ENCODE measurements around the gene LPCAT2.

Gene LPCAT2

DNA sequence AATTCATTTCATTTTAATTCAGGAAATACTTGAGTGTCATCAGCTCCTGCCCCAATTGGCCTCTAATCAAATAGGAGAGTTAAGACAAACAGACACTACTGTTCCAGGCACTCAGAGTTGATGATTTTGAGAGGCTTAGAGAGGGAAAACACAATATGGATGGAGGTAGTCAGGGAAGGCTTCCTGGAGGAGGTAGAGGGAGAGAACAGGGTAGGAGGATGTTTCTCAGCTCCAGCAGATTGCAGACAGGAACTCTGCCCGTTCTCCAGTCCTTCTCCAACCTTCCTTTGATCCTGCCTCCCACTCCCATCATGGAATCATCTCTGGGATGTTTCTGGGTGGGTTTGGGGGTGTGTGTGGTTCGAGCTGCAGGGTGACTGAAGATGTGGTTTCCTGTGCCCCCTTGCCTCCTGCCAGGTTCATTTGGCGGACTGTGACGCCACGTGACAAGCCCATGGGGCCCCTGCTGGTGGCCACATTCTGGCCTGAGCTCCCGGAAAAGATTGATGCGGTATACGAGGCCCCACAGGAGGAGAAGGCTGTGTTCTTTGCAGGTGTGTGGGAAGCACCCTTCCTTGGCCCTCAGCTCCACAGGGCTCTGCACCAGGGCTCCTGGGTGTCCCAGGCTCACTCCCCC is 12.2 kb upstream of the LPCAT2 start:
- no peak for DNase-seq (ENCODE audit: low spot score)
- in situ Hi-C loops (cut with MboI; ENCODE audit: low pct_unique_long_range_greater_than_20kb, low sequenced_read_pairs, unreplicated experiment) = no loop called here
- TF ChIP-seq, protein P1, sequence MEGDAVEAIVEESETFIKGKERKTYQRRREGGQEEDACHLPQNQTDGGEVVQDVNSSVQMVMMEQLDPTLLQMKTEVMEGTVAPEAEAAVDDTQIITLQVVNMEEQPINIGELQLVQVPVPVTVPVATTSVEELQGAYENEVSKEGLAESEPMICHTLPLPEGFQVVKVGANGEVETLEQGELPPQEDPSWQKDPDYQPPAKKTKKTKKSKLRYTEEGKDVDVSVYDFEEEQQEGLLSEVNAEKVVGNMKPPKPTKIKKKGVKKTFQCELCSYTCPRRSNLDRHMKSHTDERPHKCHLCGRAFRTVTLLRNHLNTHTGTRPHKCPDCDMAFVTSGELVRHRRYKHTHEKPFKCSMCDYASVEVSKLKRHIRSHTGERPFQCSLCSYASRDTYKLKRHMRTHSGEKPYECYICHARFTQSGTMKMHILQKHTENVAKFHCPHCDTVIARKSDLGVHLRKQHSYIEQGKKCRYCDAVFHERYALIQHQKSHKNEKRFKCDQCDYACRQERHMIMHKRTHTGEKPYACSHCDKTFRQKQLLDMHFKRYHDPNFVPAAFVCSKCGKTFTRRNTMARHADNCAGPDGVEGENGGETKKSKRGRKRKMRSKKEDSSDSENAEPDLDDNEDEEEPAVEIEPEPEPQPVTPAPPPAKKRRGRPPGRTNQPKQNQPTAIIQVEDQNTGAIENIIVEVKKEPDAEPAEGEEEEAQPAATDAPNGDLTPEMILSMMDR (IDR thresholded peaks at IDR 0.05; ENCODE audit: extremely low read depth, insufficient read depth, missing control alignments) = no peak

DNA sequence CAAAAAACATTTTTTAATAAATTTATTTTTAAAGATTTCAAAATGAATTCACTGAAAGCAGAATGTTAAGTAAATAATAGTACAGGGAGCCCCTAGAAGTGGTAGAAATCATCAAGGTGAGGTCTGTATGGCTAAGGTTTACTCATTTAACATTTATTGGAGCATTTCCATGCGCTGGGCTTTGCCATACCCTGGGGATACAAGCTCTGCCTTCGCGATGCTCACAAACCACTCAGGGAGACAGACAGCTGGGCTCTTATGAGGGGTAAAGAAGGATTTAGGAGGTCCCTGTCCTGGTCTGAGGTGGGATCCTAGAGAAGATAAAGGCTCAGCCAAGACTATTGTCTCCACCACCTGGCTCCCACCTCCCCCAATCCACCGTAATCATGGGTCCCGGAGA is 11.3 kb upstream of the LPCAT2 start:
- in situ Hi-C loops (cut with MboI; ENCODE audit: low pct_unique_long_range_greater_than_20kb, low sequenced_read_pairs, unreplicated experiment) = no loop called here
- TF ChIP-seq, protein P1 (IDR thresholded peaks at IDR 0.05; ENCODE audit: extremely low read depth, insufficient read depth, missing control alignments) = no peak
- DNase-seq (ENCODE audit: low spot score) = no peak

DNA sequence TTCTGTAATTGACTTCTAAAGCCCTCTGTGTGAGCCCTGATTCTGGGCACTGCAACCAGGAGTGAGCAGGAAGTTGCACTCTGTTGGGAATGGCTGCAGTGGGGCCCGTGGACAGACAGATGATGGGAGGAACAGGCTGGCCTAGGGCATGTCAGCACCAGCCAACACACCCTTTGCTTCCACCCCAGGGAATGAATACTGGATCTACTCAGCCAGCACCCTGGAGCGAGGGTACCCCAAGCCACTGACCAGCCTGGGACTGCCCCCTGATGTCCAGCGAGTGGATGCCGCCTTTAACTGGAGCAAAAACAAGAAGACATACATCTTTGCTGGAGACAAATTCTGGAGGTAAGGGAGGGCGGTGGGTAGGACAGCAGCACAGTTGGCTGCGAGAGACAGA is 10.8 kb upstream of the LPCAT2 start:
- in situ Hi-C loops (cut with MboI; ENCODE audit: low pct_unique_long_range_greater_than_20kb, low sequenced_read_pairs, unreplicated experiment) = no loop called here
- no peak for DNase-seq (ENCODE audit: low spot score)
- TF ChIP-seq, protein P1 (IDR thresholded peaks at IDR 0.05; ENCODE audit: extremely low read depth, insufficient read depth, missing control alignments) = no peak

DNA sequence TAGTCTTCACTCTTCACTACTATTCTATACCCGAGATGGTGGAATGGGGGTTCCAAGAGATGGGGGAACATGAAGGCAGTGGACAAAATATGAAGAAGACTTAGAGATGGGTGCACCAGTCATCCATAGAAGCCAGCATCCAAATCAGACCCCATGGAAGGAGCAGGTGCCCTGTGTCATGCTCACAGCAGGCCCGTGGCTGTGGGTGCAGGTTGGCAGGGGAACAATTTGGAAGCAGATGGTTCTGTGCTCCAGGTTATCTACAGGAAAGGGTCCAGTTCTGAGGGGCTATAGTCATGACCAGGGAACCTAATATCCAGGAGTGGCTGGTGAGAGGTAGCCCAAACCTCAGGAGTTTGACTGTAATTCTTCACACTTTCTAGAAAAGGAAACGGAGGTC is 9.6 kb upstream of the LPCAT2 start:
- DNase-seq (ENCODE audit: low spot score) = no peak
- TF ChIP-seq, protein P1 (IDR thresholded peaks at IDR 0.05; ENCODE audit: extremely low read depth, insufficient read depth, missing control alignments) = no peak
- in situ Hi-C loops (cut with MboI; ENCODE audit: low pct_unique_long_range_greater_than_20kb, low sequenced_read_pairs, unreplicated experiment) = no loop called here

DNA sequence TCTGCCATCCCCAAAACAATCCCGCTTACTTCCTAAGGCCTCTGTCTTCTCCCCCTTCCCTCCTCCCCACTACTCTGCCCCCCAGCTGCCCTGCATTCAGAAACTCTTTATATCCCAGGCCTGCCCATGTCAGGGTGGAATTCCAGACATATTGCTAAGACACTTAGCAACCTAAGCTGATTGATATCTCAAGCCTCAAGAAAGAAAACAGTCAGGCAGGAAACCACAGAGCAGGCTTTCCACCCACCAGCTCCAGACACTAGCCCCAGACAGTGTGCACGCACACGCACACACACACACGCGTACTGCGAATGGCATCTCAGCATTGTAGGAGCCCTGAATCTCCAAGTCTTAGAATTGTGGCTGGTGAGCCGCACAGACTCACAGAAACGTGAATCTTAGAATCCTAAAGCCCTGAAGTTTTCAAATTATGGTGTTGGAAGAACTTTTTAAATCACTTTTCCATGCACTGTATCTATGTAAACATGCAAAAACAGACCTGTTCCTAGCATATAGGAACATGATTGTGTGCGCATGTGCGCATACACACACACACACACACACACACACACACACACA is 8.8 kb upstream of the LPCAT2 start:
- TF ChIP-seq, protein P1 (IDR thresholded peaks at IDR 0.05; ENCODE audit: extremely low read depth, insufficient read depth, missing control alignments) = no peak
- in situ Hi-C loops (cut with MboI; ENCODE audit: low pct_unique_long_range_greater_than_20kb, low sequenced_read_pairs, unreplicated experiment) = no loop called here
- no peak for DNase-seq (ENCODE audit: low spot score)

DNA sequence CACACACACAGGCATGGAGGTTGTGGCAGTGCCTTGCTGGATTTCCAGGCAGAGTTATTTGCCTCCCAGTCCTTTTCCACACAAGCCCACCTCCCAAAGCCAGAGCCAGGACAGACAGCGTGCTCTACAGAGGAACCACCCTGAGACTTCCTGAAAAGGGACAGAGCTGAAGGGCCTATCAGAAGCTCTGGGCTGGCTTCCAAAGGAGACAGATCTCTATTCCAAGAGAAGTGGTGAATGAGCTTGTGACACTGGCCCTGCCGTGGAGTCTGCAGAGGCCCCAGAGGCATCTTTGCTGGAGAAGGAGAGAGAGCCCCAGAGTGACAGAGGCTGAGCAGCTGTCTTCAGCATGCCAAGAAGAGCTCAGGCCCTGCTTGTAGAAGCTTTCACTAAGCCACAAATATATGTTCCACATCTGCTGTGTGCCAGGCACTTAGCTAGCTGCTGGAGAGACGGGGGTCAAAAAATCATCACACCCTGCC is 8.3 kb upstream of the LPCAT2 start:
- in situ Hi-C loops (cut with MboI; ENCODE audit: low pct_unique_long_range_greater_than_20kb, low sequenced_read_pairs, unreplicated experiment) = no loop called here
- TF ChIP-seq, protein P1 (IDR thresholded peaks at IDR 0.05; ENCODE audit: extremely low read depth, insufficient read depth, missing control alignments) = no peak
- DNase-seq (ENCODE audit: low spot score) = no peak
